AG04450 (cell line): ENCODE measurements around the gene WIPF1. TPM values are rescaled to one million over a fixed set of nuclear protein-coding genes. Genes with fewer than 3 reads are reported as not detected.

Experiments
- CTCF ChIA-PET: fragments of 300-600, 350-600 bp; formaldehyde crosslinking; extraction: SDS; loops from one replicate; lab custom pipeline; 2022; ENCODE audit warnings: antibody characterized with exemption, inconsistent platforms; lab: Charles Lee
- POLR2A ChIA-PET: fragments of 350-600 bp; formaldehyde crosslinking; extraction: SDS; loops from one replicate; lab custom pipeline; 2021; ENCODE audit warnings: antibody characterized with exemption, inconsistent platforms; lab: Yijun Ruan, JAX
- DNase-seq: peaks from one replicate; pipeline ENCODE4 v3.0.0-alpha.2; 2011; ENCODE audit warnings: low read depth, low spot score
- H3K27ac ChIP-seq: one replicate; pipeline ENCODE4 v1.5.1; 2012; ENCODE audit warnings: low read depth, low read length, control low read depth
- H3K27me3 ChIP-seq: one replicate; pipeline ENCODE4 v1.6.0; 2012; ENCODE audit warnings: low read length; ENCODE audit not compliant: control insufficient read depth, insufficient read depth
- H3K4me3 ChIP-seq: 2 replicates; pipeline ENCODE4 v1.5.1; 2011; ENCODE audit warnings: mild to moderate bottlenecking, low read depth, low read length, control low read depth
- H3K9me3 ChIP-seq: 2 replicates; pipeline ENCODE4 v1.5.1; 2012; ENCODE audit warnings: low read length; ENCODE audit not compliant: control insufficient read depth, insufficient read depth
- CTCF ChIP-seq: IDR thresholded peaks from 2 replicates; pipeline ENCODE4 v1.5.1; 2011; ENCODE audit warnings: low read depth, low read length, control low read depth, inconsistent platforms
- polyA plus RNA-seq: library from polyadenylated mRNA; depleted of rRNA; stranded (reverse); fragments of >200 nt; gene quantifications from 2 replicates; pipeline ENCODE4 v1.2.3, GENCODE V29; 2011

The WIPF1 gene
- polyA plus RNA-seq, 1 experiment, result 12.4 TPM

- POLR2A ChIA-PET, result no interaction called here
- no peaks in the 10 kb centered on the region for H3K27me3 ChIP-seq
- CTCF ChIA-PET, result interaction anchor here (0.7 kb wide), 1 partner anchor 469 kb away, joined by 3 read pairs; no protein-coding TSS in a partner anchor
- no peak overlapping the region for H3K4me3 ChIP-seq
- no peak overlapping the region for H3K27ac ChIP-seq
- DNase-seq, result no peak
- no peak for TF ChIP-seq CTCF
- H3K9me3 ChIP-seq, result peaks cover 3% of the 10 kb centered on the region; the same call in 1 of the 2 replicates
Observed at GRCh38 chr2:174641168-174641567, 43.6 kb upstream of the WIPF1 start.

GRCh38 chr2:174636987-174637386 is 39.4 kb upstream of the WIPF1 start:
- CTCF ChIA-PET, result interaction anchor here (1.0 kb wide), 2 partner anchors 50 to 112 kb away, joined by 3 to 4 read pairs; no protein-coding TSS in a partner anchor
- H3K27me3 ChIP-seq, result no peaks in the 10 kb centered on the region
- POLR2A ChIA-PET, result interaction anchor here (0.7 kb wide), 1 partner anchor 19 kb away, joined by 3 read pairs; no protein-coding TSS in a partner anchor
- no peak for DNase-seq
- 0 out of 2 replicates have a peak, but pooled peaks have one; percentile 16 for TF ChIP-seq CTCF
- no peaks in the 10 kb centered on the region for H3K9me3 ChIP-seq
- H3K27ac ChIP-seq, result no peak overlapping the region
- H3K4me3 ChIP-seq, result no peak overlapping the region

GRCh38 chr2:174635776-174636404 is 38.3 kb upstream of the WIPF1 start:
- Histone ChIP-seq H3K27ac (no peak overlapping the region), H3K4me3 (no peak overlapping the region), H3K27me3 (no peaks in the 10 kb centered on the region), H3K9me3 (no peaks in the 10 kb centered on the region)
- no peak for DNase-seq
- ChIA-PET CTCF (interaction anchor here (0.5 kb wide), 1 partner anchor 51 kb away, joined by 4 read pairs; no protein-coding TSS in a partner anchor), POLR2A (no interaction called here)
- TF ChIP-seq CTCF, result no peak

- DNase-seq, result no peak
- POLR2A ChIA-PET, result no interaction called here
Observed at GRCh38 chr2:174635015-174635593, 37.5 kb upstream of the WIPF1 start.

More at GRCh38 chr2:174635015-174635593, 37.5 kb upstream of the WIPF1 start:
- no peak for TF ChIP-seq CTCF
- no peak overlapping the region for H3K4me3 ChIP-seq
- H3K27ac ChIP-seq, result no peak overlapping the region
- CTCF ChIA-PET, result interaction anchor here (0.5 kb wide), 1 partner anchor 51 kb away, joined by 4 read pairs; no protein-coding TSS in a partner anchor
- no peaks in the 10 kb centered on the region for H3K27me3 ChIP-seq
- no peaks in the 10 kb centered on the region for H3K9me3 ChIP-seq
